HG03108 (cell line): ENCODE measurements around the gene GPRC5C.
"Not testable (repeated sequence)": the region's sequence is repeated elsewhere in the genome, so short reads cannot be mapped to it uniquely, and the experiment has no call there.

Experiments
- ATAC-seq: cut with Tn5 transposase; IDR thresholded peaks from one replicate; pipeline ENCODE4 v1.9.1; 2021; ENCODE audit warnings: moderate library complexity; ENCODE audit not compliant: unreplicated experiment

GPRC5C gene

GRCh38 chr17:74404789-74405188, 27.1 kb upstream of the GPRC5C start:
- no peak for ATAC-seq

GRCh38 chr17:74405311-74405710, 26.6 kb upstream of the GPRC5C start:
- not testable (repeated sequence) for ATAC-seq

GRCh38 chr17:74407384-74407783, 24.5 kb upstream of the GPRC5C start:
- ATAC-seq: no peak

GRCh38 chr17:74408262-74408661, 23.6 kb upstream of the GPRC5C start:
- no peak for ATAC-seq

GRCh38 chr17:74408815-74409214, 23.1 kb upstream of the GPRC5C start:
- no peak for ATAC-seq

- no peak for ATAC-seq
These were observed 21.9 kb upstream of the GPRC5C start for GRCh38 chr17:74410001-74410443.

GRCh38 chr17:74412581-74412980, 19.3 kb upstream of the GPRC5C start:
- no peak for ATAC-seq

- ATAC-seq: no peak
These were observed 18.4 kb upstream of the GPRC5C start for GRCh38 chr17:74413491-74413890.

GRCh38 chr17:74414510-74414909, 17.4 kb upstream of the GPRC5C start:
- ATAC-seq: no peak

- no peak for ATAC-seq
These were observed 16.1 kb upstream of the GPRC5C start for GRCh38 chr17:74415608-74416396.

GRCh38 chr17:74417178-74418045, 14.5 kb upstream of the GPRC5C start:
- peak; percentile 65 for ATAC-seq

- no peak for ATAC-seq
These were observed 11.9 kb upstream of the GPRC5C start for GRCh38 chr17:74419928-74420411.

GRCh38 chr17:74424117-74424516, 7.8 kb upstream of the GPRC5C start:
- no peak for ATAC-seq

GRCh38 chr17:74424657-74425056, 7.2 kb upstream of the GPRC5C start:
- no peak for ATAC-seq

GRCh38 chr17:74426551-74427047, 5.3 kb upstream of the GPRC5C start:
- no peak for ATAC-seq

GRCh38 chr17:74427048-74427762, 4.7 kb upstream of the GPRC5C start:
- ATAC-seq: no peak

GRCh38 chr17:74427763-74428153, 4.1 kb upstream of the GPRC5C start:
- ATAC-seq: no peak

GRCh38 chr17:74429604-74430384, 2.1 kb upstream of the GPRC5C start:
- peak; percentile 6 for ATAC-seq

GRCh38 chr17:74430385-74430705, 1.5 kb upstream of the GPRC5C start:
- no peak for ATAC-seq
